Head of caudate nucleus (tissue), 42 donors: Measurements from ENCODE around the gene ABCC8.

Experiments
- DNase-seq, 42 donors: peaks; one replicate each; pipeline versions ENCODE4 v3.0.0 to v3.0.0-alpha.2; 2020 to 2021; ENCODE audit warnings: mixed read lengths in 7 of 42
- intact Hi-C: fragments of 100-400 bp; cut with DNase I; formaldehyde crosslinking; loops from one replicate; pipeline ENCODE4 v1.15.0; 2022

ABCC8 gene

DNA sequence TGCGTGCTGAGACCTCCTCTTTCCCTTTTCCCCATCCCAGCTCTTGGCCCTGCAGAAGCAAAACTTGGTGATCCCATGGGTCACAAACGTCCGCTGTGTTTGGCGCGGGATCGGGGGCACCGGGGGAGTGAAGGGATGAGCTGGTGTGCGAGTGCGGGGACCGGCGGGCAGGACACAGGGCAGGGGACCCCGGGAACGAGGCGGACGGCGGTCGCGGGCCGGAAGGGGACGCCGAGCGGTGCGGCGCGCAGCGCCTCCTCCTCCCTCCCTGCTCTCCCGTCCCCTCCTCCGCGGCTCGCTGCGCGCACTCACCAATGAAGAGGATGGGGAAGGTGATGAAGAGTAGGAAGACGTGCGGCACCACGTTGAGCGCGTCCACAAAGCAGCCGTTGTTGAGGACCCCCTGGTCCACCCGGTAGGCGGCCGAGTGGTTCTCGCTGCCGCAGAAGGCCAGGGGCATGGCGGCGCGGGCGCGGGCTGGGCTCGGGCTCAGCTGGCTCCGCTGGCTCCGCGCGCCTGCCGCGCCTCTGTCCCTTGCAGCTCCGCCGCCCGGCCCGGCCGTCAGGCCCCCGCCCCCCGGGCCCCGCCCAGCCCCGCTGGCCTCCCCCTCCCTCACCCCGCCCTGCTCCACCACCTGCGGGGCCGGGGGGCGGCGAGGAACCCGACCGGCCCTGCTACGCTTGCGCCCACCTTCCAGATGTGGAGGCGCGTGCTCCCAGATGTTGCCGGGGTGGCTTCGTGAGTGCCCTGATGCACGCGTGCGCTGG lies at the start of gene ABCC8:
Gene ABCC8, minus strand, starts transcription at position 529 of the 767 bp plus-strand sequence. Its CDS starts 69 bp downstream, at position 460.
- intact Hi-C loops: no loop called here
- DNase-seq: peak in 39 of 42 donors; percentile 13 to 75 (median 48)

DNA sequence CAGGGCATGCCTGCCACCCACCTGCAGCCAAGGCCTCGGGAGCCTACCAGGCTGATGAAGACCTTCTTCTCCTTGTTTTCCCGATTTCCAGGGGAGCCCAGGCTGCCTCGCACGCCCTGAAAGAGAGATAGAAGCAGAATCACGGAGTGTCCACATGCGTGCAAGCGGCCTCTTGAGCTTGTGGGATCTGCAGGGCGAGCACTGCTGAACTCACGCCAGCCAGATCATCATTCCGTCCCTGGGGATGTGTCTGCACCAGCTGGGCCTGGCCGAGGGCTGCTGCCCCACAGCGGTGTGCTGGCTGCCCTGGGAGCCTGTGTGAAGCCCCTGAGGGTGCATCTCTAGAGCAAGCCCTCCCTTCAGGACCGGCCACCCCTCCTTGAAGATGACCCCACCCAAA lies 49.7 kb upstream of the ABCC8 start:
- intact Hi-C loops: loop anchor here (5.0 kb wide), 1 partner anchor 144 kb away; no protein-coding TSS in a partner anchor
- DNase-seq: peak in 4 of 42 donors; percentile 22 to 57 (median 40)

GRCh38 chr11:17525570-17525969 lies 48.9 kb upstream of the ABCC8 start:
- intact Hi-C loops: loop anchor here (5.0 kb wide), 1 partner anchor 143 kb away; no protein-coding TSS in a partner anchor
- no peak for DNase-seq

DNA sequence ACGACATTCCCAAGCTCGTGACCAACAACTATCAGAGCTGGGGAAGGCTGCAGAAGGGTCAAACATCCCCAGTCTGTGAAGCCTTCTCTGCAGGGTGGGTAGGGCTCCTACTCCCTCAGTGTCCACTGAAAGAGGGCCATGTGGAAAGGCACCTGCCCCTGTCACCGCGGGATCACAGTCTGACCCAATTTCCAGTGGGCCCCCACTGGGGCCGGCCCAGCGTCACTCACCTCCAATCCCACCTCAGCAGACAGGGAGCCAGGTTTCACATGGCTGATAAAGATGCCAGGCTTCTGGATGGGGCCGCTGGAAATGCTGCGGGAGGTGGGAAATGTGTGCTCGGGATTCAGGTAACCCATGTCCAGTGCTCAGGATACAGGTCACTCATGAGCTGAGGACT lies 47.6 kb upstream of the ABCC8 start:
- intact Hi-C loops: no loop called here
- DNase-seq: no peak

DNA sequence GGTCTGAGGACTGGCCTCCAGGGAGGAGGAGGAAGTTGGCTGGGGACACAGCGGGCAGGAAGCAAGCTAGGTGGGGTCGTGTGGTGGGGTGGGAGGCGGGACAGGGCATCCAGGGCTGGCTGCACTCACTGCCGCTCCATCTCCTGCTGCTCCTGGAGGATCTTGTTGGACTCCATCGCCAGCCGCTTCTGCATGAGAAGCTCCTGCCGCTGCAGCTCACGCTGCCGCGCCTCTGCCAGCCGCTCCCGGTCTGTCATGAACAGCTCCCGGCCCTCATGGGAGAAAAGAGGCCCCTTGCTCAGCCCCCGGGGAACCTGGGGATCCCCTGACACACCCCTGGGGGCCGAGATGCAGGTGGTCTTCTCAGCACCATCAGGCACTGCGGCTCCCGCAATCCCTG lies 46.0 kb upstream of the ABCC8 start:
- DNase-seq: no peak
- intact Hi-C loops: no loop called here

DNA sequence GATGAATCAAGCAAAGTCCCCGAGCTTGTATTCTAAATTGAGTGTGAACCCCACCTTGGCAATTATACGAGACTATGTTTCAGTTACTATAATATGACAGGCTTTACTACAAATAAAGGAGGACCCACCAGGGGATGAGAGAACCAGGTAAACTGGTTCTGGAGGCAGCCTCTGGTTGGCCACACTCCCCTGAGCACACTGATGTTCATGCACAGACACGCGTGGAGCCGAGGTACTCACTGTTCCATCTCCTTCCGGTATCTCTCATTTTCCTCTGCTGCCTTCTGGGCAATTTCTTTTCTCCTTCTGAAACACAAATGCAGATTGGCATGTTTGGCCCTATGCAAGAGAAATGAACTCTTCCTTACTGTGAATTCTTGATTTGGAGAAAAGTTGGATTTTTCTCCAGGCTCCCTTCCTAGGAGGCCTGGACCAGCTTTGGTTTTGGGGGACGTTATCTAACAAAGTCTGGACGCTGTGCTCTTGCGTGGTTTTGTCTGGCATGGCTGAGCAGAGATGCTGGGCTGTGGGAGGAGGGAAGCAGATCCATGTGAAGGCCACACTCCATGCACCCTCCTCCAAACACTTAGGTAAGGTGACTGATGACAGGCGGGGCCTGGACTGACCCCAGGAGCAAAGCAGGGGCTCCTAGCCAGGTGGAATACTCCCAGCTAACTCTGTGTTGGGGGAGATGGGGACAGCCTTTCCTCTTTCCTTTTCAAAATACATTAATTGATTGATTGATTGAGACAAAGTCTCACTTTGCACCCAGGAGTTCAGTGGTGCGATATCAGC lies 44.7 kb upstream of the ABCC8 start:
- intact Hi-C loops: no loop called here
- DNase-seq: no peak

DNA sequence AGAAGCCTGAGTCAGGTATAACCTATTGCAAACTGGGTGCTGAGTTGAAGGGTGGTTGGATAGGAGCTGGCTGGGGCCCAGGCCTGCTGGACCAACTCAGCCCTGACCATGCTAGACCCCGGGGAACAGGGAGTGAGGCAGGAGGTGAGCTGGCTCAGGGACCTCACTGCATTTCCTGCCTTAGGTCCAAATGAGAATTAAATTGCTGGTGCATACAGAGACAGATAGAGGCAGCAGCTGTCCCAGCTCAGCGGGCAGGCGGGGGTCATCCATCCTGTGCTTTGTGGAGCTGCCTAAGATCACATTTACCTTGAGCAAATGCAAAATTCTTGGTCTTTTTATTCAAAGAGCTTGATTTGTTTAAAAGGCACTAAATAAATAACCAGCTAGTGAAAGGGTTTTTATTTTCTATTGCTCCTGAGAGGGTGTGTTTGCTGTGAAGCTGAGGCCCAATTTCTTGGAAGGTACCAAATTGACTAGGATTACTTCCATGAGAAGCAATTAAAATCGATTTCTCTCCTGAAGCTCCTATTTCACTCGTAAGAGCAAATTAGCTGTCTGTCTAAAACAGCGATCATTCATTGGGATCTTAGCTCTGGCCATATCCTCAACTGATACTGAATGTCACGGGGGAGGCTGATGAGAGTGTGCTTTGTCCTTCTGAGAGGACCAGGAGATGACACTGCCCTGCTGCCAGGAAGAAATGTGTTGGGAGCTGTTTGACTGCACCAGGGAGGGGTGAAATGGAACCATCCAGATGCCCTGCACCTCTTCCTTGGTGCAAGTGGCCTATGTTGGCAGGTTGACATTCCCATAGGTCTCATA lies 42.6 kb upstream of the ABCC8 start:
- DNase-seq: peak in 21 of 42 donors; percentile 27 to 77 (median 59)
- intact Hi-C loops: no loop called here

GRCh38 chr11:17518366-17518765 lies 41.7 kb upstream of the ABCC8 start:
- intact Hi-C loops: no loop called here
- DNase-seq: no peak

GRCh38 chr11:17517186-17517585 lies 40.5 kb upstream of the ABCC8 start:
- DNase-seq: no peak
- intact Hi-C loops: no loop called here

- DNase-seq: peak in 29 of 42 donors; percentile 25 to 83 (median 59)
- intact Hi-C loops: no loop called here
Observed at GRCh38 chr11:17516551-17517150, 40.0 kb upstream of the ABCC8 start.

- DNase-seq: no peak
- intact Hi-C loops: no loop called here
Observed at GRCh38 chr11:17515443-17516176, 39.0 kb upstream of the ABCC8 start.

GRCh38 chr11:17514476-17514875 lies 37.8 kb upstream of the ABCC8 start:
- peak in 1 of 42 donors; percentile 36 for DNase-seq
- intact Hi-C loops: no loop called here

- no peak for DNase-seq
- intact Hi-C loops: no loop called here
Observed at GRCh38 chr11:17513853-17514252, 37.2 kb upstream of the ABCC8 start.

- intact Hi-C loops: no loop called here
- DNase-seq: no peak
Observed at GRCh38 chr11:17512101-17512500, 35.5 kb upstream of the ABCC8 start.

GRCh38 chr11:17511571-17511970 lies 34.9 kb upstream of the ABCC8 start:
- intact Hi-C loops: no loop called here
- DNase-seq: no peak

- intact Hi-C loops: no loop called here
- no peak for DNase-seq
Observed at GRCh38 chr11:17510507-17511206, 34.0 kb upstream of the ABCC8 start.

DNA sequence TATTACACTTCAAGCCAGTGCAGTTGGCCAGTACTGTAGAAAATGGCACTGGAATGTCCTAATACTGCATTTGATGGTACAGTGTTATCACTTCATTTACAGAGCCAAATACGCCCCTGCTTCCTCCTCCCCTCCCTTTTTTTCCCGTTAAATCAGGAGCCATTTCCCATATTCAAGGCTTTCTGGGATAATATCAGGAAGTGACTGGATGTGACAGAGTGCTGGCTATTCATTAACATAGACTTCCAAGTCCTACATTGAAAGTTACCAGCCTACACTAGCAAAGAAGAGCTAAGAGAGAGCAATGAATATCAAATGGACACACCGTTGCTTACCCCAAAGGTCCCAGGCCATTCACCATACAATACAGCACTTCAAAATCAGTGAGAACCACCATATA lies 32.1 kb upstream of the ABCC8 start:
- no peak for DNase-seq
- intact Hi-C loops: no loop called here

DNA sequence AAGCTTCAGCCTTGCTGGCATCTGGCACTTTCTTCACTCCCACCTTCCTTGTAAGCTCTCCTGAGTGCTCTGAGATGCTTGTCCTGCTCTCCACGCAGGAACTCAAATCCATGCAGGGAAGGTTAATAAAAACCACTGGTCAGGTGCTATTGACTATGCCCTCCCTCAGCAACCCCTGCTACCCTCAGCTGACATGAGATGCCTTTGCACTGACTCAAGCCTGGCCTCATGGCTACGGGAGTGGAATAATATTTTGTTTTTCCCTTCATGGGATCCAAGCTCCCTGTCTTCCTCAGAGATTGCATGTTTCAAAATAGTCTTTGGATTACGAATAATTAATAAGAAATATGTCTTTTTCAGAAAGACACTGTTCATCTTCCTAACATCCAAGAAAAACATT lies 31.7 kb upstream of the ABCC8 start:
- no peak for DNase-seq
- intact Hi-C loops: no loop called here
